Panc1 (cell line): Measurements from ENCODE around the gene TRPV5. TPM values are rescaled to one million over a fixed set of nuclear protein-coding genes. Genes with fewer than 3 reads are reported as not detected.

Experiments used
- ATAC-seq: fragments of 200-7000 bp; cut with Tn5 transposase; 2 replicates; pipeline ENCODE4 v1.9.1; 2020; ENCODE audit warnings: mild to moderate bottlenecking, moderate library complexity
- BruUV-seq: library from RNA; stranded (reverse); fragments of 400-500 nt; replicated peaks from 2 replicates; lab custom pipeline; 2021; lab: Mats Ljungman, UMichigan
- CTCF ChIA-PET: fragments of 300-600 bp; sonication (Branson Sonifier 250); formaldehyde crosslinking; loops from one replicate; lab custom pipeline; 2022; ENCODE audit warnings: antibody characterized with exemption; lab: Charles Lee
- POLR2A ChIA-PET: fragments of 300-600 bp; sonication (Branson Sonifier 250); formaldehyde crosslinking; loops from one replicate; lab custom pipeline; 2022; ENCODE audit warnings: antibody characterized with exemption; lab: Charles Lee
- DNase-seq: peaks from one replicate; pipeline ENCODE4 v3.0.0-alpha.2; 2010; ENCODE audit warnings: low read depth, low spot score
- H3K27ac ChIP-seq: 2 replicates; pipeline ENCODE4 v1.5.1; 2011; ENCODE audit warnings: mild to moderate bottlenecking, low read length, inconsistent platforms
- H3K27me3 ChIP-seq: fragments of 200-500 bp; sonication (Bioruptor generic); 2 replicates; pipeline ENCODE4 v1.6.0; 2014; ENCODE audit warnings: low read length, inconsistent platforms; ENCODE audit not compliant: control insufficient read depth, insufficient read depth
- H3K36me3 ChIP-seq: fragments of 200-500 bp; sonication (Bioruptor generic); 2 replicates; pipeline ENCODE4 v1.5.1; 2014; ENCODE audit warnings: inconsistent platforms, mild to moderate bottlenecking, low read length, moderate library complexity; ENCODE audit not compliant: control insufficient read depth, insufficient read depth
- H3K4me1 ChIP-seq: 2 replicates; pipeline ENCODE4 v1.5.1; 2011; ENCODE audit warnings: inconsistent platforms, mild to moderate bottlenecking, low read length, moderate library complexity; ENCODE audit not compliant: control insufficient read depth, insufficient read depth
- H3K4me3 ChIP-seq, 2 experiments: 2 replicates each; pipeline ENCODE4 v1.5.1; 2011 to 2012; ENCODE audit warnings: low read depth in 2 of 2, low read length in 2 of 2, mild to moderate bottlenecking in 2 of 2, inconsistent platforms in 1 of 2, moderate library complexity in 1 of 2
- H3K9me3 ChIP-seq: fragments of 200-500 bp; sonication (Bioruptor generic); 2 replicates; pipeline ENCODE4 v1.5.1; 2014; ENCODE audit warnings: low read depth, mild to moderate bottlenecking, inconsistent platforms, low read length, moderate library complexity; ENCODE audit not compliant: control insufficient read depth, insufficient read depth
- CTCF ChIP-seq: fragments of 450-650 bp; IDR thresholded peaks from 2 replicates; pipeline ENCODE4 v1.5.1; 2017; ENCODE audit warnings: mild to moderate bottlenecking
- POLR2AphosphoS5 ChIP-seq: IDR thresholded peaks from 2 replicates; pipeline ENCODE4 v1.6.1; 2012; ENCODE audit warnings: mild to moderate bottlenecking, low read depth, low read length, moderate library complexity
- REST ChIP-seq, 2 experiments: IDR thresholded peaks; 2 replicates each; pipeline ENCODE4 v1.6.1; 2011 to 2012; ENCODE audit warnings: low read depth in 2 of 2, control low read depth in 1 of 2, low read length in 1 of 2, mild to moderate bottlenecking in 1 of 2, moderate library complexity in 1 of 2; ENCODE audit not compliant: insufficient read depth in 1 of 2
- SIN3A ChIP-seq: IDR thresholded peaks from 2 replicates; pipeline ENCODE4 v1.6.1; 2012; ENCODE audit warnings: low read depth, mild to moderate bottlenecking, low read length, moderate library complexity, borderline replicate concordance; ENCODE audit not compliant: insufficient read depth
- TCF7L2 ChIP-seq: IDR thresholded peaks from 2 replicates; pipeline ENCODE4 v1.6.1; 2011; ENCODE audit warnings: mild to moderate bottlenecking, low read depth, low read length, inconsistent platforms
- in situ Hi-C: cut with HindIII; loops from 2 replicates; pipeline ENCODE4 v1.10.0; 2016; ENCODE audit warnings: low sequenced_read_pairs, low pct_unique_long_range_greater_than_20kb
- intact Hi-C: fragments of 100-400 bp; cut with micrococcal nuclease; formaldehyde crosslinking; loops from one replicate; pipeline ENCODE4 v1.10.0; 2022; ENCODE audit not compliant: unreplicated experiment
- total RNA-seq: library from RNA; stranded (reverse); gene quantifications from one replicate; pipeline ENCODE4 v1.2.1, GENCODE V29; 2021; ENCODE audit not compliant: unreplicated experiment

TRPV5 gene
- total RNA-seq, 1 experiment from 2014 or later: not detected

GRCh38 chr7:142913566-142913965 lies 20.0 kb downstream of the TRPV5 start:
- no peak overlapping the region for H3K27ac ChIP-seq
- CTCF ChIA-PET: no interaction called here
- POLR2A ChIA-PET: no interaction called here
- no peak for TF ChIP-seq POLR2AphosphoS5
- no peak for TF ChIP-seq REST (IDR thresholded peaks at IDR 0.05; ENCODE audit: insufficient read depth in 1 of 2, low read depth in 2 of 2, low read length in 1 of 2)
- TF ChIP-seq SIN3A: no peak
- no peak for TF ChIP-seq TCF7L2
- no peak for TF ChIP-seq CTCF
- BruUV-seq: no TSS peak
- DNase-seq (no peak), ATAC-seq (no peak)
- intact Hi-C loops (no loop called here), in situ Hi-C loops (no loop called here)
- H3K4me1 ChIP-seq: no peaks in the 10 kb centered on the region
- no peaks in the 10 kb centered on the region for H3K36me3 ChIP-seq
- H3K9me3 ChIP-seq: no peaks in the 10 kb centered on the region
- H3K4me3 ChIP-seq: no peak overlapping the region
- H3K27me3 ChIP-seq: no peaks in the 10 kb centered on the region; the same call in 1 of the 2 replicates

GRCh38 chr7:142913051-142913450 lies 20.5 kb downstream of the TRPV5 start:
- Histone ChIP-seq H3K9me3 (no peaks in the 10 kb centered on the region), H3K27me3 (no peaks in the 10 kb centered on the region; the same call in 1 of the 2 replicates), H3K27ac (no peak overlapping the region), H3K36me3 (no peaks in the 10 kb centered on the region), H3K4me3 (no peak overlapping the region), H3K4me1 (no peaks in the 10 kb centered on the region)
- POLR2A ChIA-PET: no interaction called here
- in situ Hi-C loops (no loop called here), intact Hi-C loops (no loop called here)
- BruUV-seq: no TSS peak
- CTCF ChIA-PET: no interaction called here
- DNase-seq (no peak), ATAC-seq (no peak)
- TF ChIP-seq CTCF (no peak), REST (IDR thresholded peaks at IDR 0.05; ENCODE audit: insufficient read depth in 1 of 2, low read depth in 2 of 2, low read length in 1 of 2) (no peak), SIN3A (no peak), POLR2AphosphoS5 (no peak), TCF7L2 (no peak)
